ENCODE measurements around the gene CANT1. TPM values are rescaled to one million over a fixed set of nuclear protein-coding genes. Genes with fewer than 3 reads are reported as not detected.
"Not testable (repeated sequence)": the region's sequence is repeated elsewhere in the genome, so short reads cannot be mapped to it uniquely, and the experiment has no call there.

CANT1 gene
- total and polyA plus RNA-seq, 7 donors, result 10.2 to 34.3 (median 22.5) TPM

DNA sequence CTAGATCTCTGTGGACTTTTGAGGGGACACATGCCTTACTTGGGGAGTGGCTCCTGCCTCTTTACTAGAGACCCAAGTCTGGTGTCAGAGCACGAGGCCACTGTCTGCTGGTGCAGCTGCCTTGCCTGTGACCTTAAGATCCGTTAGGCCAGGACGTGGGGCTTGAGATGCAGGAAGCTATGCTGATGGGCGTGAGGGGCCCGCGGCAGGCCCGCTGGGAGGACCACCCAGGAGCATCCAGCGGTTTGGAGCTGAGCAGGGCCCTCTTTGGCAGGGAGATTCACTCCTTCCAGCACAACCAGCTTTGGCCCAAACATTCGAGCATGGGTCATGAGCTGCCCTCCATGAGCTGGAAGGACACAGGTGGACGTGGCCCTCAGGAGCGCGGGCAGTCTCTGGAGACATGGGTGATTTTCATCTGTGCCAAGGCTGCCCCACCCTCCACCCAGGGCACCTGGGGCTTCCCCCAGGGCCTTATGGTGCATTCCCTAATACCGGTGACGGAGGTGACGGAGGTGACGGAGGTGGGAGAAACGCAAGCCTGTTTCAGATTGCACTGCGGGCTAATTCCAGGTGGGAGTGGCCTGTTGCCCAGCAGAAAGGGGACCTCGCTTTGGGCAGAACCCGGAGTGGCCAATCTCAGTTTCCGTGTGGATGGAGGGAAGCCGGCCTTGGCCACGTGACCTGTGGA, 42.5 kb downstream of the CANT1 start:
- no peaks in the 10 kb centered on the region for H3K9me3 ChIP-seq
- 81 to 87% (median 83%) methylated on average over 23 of the region's 23 CpGs for WGBS, 3 donors

GRCh38 chr17:78966123-78966813, 43.3 kb downstream of the CANT1 start:
- H3K27ac ChIP-seq, result no peak overlapping the region
- no peak overlapping the region for H3K4me3 ChIP-seq
- H3K27me3 ChIP-seq (ENCODE audit: insufficient read depth in 3 of 3, low read length in 2 of 3), result no peaks in the 10 kb centered on the region
- H3K9me3 ChIP-seq, result no peaks in the 10 kb centered on the region
- DNase-seq, result no peak
- no peak for ATAC-seq
- H3K36me3 ChIP-seq (ENCODE audit: insufficient read depth in 1 of 2, low read depth in 1 of 2), result no peaks in the 10 kb centered on the region
- no peaks in the 10 kb centered on the region for H3K4me1 ChIP-seq
- intact Hi-C loops (cut with DNase I), result no loop called here
- WGBS, 3 donors, result 66 to 78% (median 71%) methylated on average over 26 of the region's 26 CpGs
- TF ChIP-seq, protein P1, sequence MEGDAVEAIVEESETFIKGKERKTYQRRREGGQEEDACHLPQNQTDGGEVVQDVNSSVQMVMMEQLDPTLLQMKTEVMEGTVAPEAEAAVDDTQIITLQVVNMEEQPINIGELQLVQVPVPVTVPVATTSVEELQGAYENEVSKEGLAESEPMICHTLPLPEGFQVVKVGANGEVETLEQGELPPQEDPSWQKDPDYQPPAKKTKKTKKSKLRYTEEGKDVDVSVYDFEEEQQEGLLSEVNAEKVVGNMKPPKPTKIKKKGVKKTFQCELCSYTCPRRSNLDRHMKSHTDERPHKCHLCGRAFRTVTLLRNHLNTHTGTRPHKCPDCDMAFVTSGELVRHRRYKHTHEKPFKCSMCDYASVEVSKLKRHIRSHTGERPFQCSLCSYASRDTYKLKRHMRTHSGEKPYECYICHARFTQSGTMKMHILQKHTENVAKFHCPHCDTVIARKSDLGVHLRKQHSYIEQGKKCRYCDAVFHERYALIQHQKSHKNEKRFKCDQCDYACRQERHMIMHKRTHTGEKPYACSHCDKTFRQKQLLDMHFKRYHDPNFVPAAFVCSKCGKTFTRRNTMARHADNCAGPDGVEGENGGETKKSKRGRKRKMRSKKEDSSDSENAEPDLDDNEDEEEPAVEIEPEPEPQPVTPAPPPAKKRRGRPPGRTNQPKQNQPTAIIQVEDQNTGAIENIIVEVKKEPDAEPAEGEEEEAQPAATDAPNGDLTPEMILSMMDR (IDR thresholded peaks at IDR 0.05), result no peak

More for the DNA sequence above, 42.5 kb downstream of the CANT1 start:
- TF ChIP-seq, protein P1 (IDR thresholded peaks at IDR 0.05), result no peak
- ATAC-seq (no peak), DNase-seq (no peak)
- intact Hi-C loops (cut with DNase I), result no loop called here
- no peaks in the 10 kb centered on the region for H3K4me1 ChIP-seq
- no peak overlapping the region for H3K4me3 ChIP-seq
- no peak overlapping the region for H3K27ac ChIP-seq
- H3K36me3 ChIP-seq (ENCODE audit: insufficient read depth in 1 of 2, low read depth in 1 of 2), result no peaks in the 10 kb centered on the region
- no peaks in the 10 kb centered on the region for H3K27me3 ChIP-seq (ENCODE audit: insufficient read depth in 3 of 3, low read length in 2 of 3)

GRCh38 chr17:78965491-78965924, 44.1 kb downstream of the CANT1 start:
- DNase-seq (no peak), ATAC-seq (no peak)
- no peaks in the 10 kb centered on the region for H3K4me1 ChIP-seq
- H3K36me3 ChIP-seq (ENCODE audit: insufficient read depth in 1 of 2, low read depth in 1 of 2), result no peaks in the 10 kb centered on the region
- no peaks in the 10 kb centered on the region for H3K27me3 ChIP-seq (ENCODE audit: insufficient read depth in 3 of 3, low read length in 2 of 3)
- 34 to 53% (median 45%) methylated on average over 8 of the region's 8 CpGs for WGBS, 3 donors
- H3K27ac ChIP-seq, result no peak overlapping the region
- no peak overlapping the region for H3K4me3 ChIP-seq
- TF ChIP-seq, protein P1 (IDR thresholded peaks at IDR 0.05), result no peak
- H3K9me3 ChIP-seq, result no peaks in the 10 kb centered on the region
- intact Hi-C loops (cut with DNase I), result no loop called here

DNA sequence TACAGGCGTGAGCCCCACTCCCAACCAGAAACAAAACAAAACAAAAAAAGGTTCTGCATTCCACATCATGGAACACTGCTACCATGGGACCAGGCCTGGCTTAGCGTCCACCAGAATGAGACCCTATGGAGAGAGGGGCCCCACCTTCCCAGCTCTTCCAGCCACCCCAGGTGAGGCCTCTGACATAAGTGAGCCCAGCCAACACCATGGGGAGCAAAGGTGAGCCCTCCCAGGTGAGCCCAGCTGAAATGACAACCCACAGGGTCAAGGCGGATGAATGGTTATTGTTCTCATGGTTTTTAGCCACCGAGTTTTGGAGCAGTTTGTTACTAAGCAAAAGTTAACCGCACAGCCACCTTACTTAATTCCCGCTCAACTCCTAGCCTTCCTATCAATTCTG, 46.2 kb downstream of the CANT1 start:
- Histone ChIP-seq H3K4me1 (no peaks in the 10 kb centered on the region), H3K27ac (no peak overlapping the region), H3K9me3 (no peaks in the 10 kb centered on the region), H3K27me3 (ENCODE audit: insufficient read depth in 3 of 3, low read length in 2 of 3) (no peaks in the 10 kb centered on the region), H3K36me3 (ENCODE audit: insufficient read depth in 1 of 2, low read depth in 1 of 2) (no peaks in the 10 kb centered on the region), H3K4me3 (no peak overlapping the region)
- intact Hi-C loops (cut with DNase I), result no loop called here
- TF ChIP-seq, protein P1 (IDR thresholded peaks at IDR 0.05), result no peak
- ATAC-seq, result no peak
- DNase-seq, result no peak
- 92 to 94% (median 93%) methylated on average over 6 of the region's 6 CpGs for WGBS, 3 donors

- intact Hi-C loops (cut with DNase I); H3K27me3 ChIP-seq (ENCODE audit: insufficient read depth in 3 of 3, low read length in 2 of 3); H3K36me3 ChIP-seq (ENCODE audit: insufficient read depth in 1 of 2, low read depth in 1 of 2); H3K9me3 ChIP-seq; DNase-seq; H3K4me3 ChIP-seq; H3K4me1 ChIP-seq; H3K27ac ChIP-seq; ATAC-seq: not testable (repeated sequence)
- 92 to 100% (median 98%) methylated on average over 6 to 8 of the region's 8 CpGs for WGBS, 3 donors
Measured at GRCh38 chr17:78962984-78963348, 46.6 kb downstream of the CANT1 start.

Data from psoas muscle (tissue), 8 donors.